Measurements from ENCODE around the gene ACTL6A.

Gene ACTL6A

DNA sequence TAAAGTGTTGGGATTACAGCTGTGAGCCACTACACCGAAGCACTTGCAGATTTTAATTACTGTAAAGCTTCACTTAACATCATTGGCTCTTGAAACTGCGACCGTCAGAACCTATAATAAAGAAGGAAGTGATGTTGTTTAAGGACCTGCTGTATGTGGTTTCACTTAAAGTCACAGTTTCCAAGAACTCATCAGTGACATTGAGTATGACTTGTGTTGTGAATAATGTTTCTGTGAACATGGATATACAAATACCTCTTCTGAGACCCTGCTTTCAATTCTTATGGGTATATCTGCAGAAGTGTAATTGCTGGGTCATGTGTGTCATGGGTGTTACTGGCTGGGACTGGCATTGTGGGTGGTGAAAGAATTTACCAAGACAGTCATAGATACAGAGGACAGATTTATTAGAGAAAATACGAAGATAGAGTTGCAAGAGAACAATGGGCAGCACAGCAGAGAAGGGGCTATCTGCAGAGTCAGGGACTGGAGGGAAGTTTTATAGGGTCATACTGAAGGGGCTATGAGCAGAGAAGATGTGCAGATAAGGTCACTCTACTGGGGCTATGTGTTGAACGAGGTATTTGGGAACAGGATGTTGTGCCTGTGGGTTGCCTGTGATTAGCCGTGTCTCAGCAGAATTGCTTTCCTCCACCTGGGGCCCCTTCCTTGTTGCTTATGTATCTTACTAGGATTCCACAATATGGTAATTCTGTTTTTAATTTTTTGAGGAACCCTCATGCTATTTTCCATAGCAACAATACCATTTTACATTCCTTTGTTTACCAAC is 46.4 kb downstream of the ACTL6A start:
- Mint-ChIP-seq H3K4me3 (no peak overlapping the region), H3K27ac (no peak overlapping the region), H3K27me3 (ENCODE audit: low read depth) (no peaks in the 10 kb centered on the region), H3K36me3 (ENCODE audit: low read depth) (peaks cover 16% of the 10 kb centered on the region), H3K4me1 (peaks cover 22% of the 10 kb centered on the region), H3K9me3 (no peaks in the 10 kb centered on the region)
- TF ChIP-seq, protein P1, sequence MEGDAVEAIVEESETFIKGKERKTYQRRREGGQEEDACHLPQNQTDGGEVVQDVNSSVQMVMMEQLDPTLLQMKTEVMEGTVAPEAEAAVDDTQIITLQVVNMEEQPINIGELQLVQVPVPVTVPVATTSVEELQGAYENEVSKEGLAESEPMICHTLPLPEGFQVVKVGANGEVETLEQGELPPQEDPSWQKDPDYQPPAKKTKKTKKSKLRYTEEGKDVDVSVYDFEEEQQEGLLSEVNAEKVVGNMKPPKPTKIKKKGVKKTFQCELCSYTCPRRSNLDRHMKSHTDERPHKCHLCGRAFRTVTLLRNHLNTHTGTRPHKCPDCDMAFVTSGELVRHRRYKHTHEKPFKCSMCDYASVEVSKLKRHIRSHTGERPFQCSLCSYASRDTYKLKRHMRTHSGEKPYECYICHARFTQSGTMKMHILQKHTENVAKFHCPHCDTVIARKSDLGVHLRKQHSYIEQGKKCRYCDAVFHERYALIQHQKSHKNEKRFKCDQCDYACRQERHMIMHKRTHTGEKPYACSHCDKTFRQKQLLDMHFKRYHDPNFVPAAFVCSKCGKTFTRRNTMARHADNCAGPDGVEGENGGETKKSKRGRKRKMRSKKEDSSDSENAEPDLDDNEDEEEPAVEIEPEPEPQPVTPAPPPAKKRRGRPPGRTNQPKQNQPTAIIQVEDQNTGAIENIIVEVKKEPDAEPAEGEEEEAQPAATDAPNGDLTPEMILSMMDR (IDR thresholded peaks at IDR 0.05; ENCODE audit: unreplicated experiment in 3 of 3) = no peak

DNA sequence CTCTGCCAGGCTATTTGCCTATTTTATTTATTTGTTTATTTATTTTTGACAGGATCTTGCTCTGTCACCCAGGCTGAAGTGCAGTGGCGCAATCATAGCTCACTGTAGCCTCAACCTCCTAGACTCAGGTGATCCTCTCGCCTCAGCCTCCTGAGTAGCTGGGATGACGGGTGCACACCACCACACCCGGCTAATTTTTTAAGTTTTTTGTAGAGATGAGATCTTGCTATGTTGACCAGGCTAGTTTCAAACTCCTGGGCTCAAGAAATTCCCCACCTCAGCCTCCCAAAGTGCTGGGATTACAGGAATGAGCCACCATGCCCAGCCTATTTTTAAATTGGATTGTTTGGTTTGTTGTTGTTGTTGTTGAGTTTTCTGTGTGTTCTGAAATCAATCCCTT is 47.3 kb downstream of the ACTL6A start:
- TF ChIP-seq, protein P1 (IDR thresholded peaks at IDR 0.05; ENCODE audit: unreplicated experiment in 3 of 3) = no peak
- Mint-ChIP-seq H3K36me3 (ENCODE audit: low read depth) (peaks cover 16% of the 10 kb centered on the region), H3K9me3 (no peaks in the 10 kb centered on the region), H3K4me1 (peaks cover 12% of the 10 kb centered on the region), H3K27me3 (ENCODE audit: low read depth) (no peaks in the 10 kb centered on the region), H3K4me3 (no peak overlapping the region), H3K27ac (no peak overlapping the region)

DNA sequence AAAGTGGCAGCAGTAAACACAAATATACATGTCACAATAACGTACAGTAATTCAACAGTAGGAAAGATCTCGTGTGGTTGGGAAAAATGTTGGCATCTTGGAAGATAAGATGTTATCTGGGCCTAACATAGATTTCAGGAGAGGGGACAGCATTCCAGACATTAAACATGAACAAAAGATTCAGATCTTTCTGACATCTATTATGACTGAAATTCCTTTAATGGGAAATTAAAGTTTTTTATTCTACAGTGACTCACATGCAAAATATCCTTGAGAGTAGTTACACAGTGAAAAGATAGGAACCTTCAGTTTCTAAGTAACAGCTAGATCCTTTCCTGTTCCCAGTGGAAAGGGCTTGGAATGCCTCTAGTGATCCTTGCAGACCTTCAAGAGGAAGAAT is 51.1 kb downstream of the ACTL6A start:
- Mint-ChIP-seq H3K4me1 (no peaks in the 10 kb centered on the region), H3K36me3 (ENCODE audit: low read depth) (peaks cover 36% of the 10 kb centered on the region), H3K4me3 (no peak overlapping the region)

DNA sequence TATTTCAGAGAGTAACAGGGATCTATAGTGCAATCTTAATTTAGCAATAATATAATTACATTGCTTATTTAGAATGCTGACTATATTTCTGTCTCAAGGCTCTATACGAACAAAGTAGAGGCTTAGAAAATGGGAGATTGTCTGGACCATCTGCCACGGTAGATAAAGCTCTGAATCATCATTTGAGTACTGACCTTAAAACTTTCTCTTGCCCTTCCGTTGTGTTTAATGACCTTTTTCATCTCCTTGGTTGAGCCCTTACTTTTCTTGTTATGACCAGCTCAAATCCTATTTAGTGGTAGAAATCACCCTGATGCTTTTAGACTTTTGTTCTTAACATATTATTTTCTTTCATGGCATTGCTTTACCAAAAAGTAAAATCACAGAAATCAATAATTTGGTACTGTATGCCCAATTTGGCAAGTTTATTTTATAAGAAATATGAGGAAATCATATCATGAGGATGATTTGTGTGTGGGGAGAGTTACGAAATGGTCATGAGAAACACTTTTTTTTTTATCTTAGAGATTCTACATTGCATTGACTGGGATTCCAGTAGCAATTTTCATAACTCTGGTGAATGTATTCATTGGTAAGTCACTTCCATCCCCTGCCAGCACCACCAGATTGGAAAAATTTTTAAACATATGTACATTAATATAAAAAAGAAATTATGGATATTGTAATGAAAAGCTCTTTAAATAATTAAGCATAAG is 52.9 kb downstream of the ACTL6A start:
- Mint-ChIP-seq H3K4me3 (no peak overlapping the region), H3K36me3 (ENCODE audit: low read depth) (peaks cover 48% of the 10 kb centered on the region), H3K27ac (no peak overlapping the region), H3K27me3 (ENCODE audit: low read depth) (no peaks in the 10 kb centered on the region), H3K4me1 (no peaks in the 10 kb centered on the region), H3K9me3 (peaks cover 5% of the 10 kb centered on the region)
- TF ChIP-seq, protein P1 (IDR thresholded peaks at IDR 0.05; ENCODE audit: unreplicated experiment in 3 of 3) = no peak

More for the DNA sequence above, 51.1 kb downstream of the ACTL6A start:
- Mint-ChIP-seq H3K27me3 (ENCODE audit: low read depth) (no peaks in the 10 kb centered on the region), H3K9me3 (peaks cover 2% of the 10 kb centered on the region), H3K27ac (no peak overlapping the region)
- TF ChIP-seq, protein P1 (IDR thresholded peaks at IDR 0.05; ENCODE audit: unreplicated experiment in 3 of 3) = no peak

DNA sequence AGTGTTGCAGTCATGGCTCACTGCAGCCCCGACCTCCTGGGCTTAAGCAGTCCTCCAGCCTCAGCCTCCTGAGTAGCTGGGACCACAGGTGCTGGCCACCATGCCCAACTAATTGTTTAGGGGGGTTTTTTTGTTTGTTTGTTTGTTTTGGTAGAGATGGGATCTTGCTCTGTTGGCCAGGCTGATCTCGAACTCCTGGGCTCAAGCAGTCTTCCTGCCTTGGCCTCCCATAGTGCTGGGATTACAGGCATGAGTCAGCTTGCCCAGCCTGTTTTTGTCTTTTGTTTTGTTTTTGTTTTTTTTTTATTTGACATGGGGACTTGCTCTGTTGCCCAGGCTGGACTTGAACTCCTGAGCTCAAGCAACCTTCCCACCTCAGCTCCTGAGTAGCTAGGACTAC is 59.3 kb downstream of the ACTL6A start:
- Mint-ChIP-seq H3K4me1 (no peaks in the 10 kb centered on the region), H3K27ac (no peak overlapping the region), H3K9me3 (peaks cover 6% of the 10 kb centered on the region), H3K36me3 (ENCODE audit: low read depth) (peaks cover 83% of the 10 kb centered on the region), H3K4me3 (no peak overlapping the region), H3K27me3 (ENCODE audit: low read depth) (no peaks in the 10 kb centered on the region)
- TF ChIP-seq, protein P1 (IDR thresholded peaks at IDR 0.05; ENCODE audit: unreplicated experiment in 3 of 3) = no peak

All from nephron (organoid).